GM19455 (cell line): ENCODE results near the gene ARHGAP26.
A peak's percentile ranks its signal among the peaks of the same experiment; 100 is the strongest.
"Not testable (repeated sequence)": the region's sequence is repeated elsewhere in the genome, so short reads cannot be mapped to it uniquely, and the experiment has no call there.

Source experiments
- ATAC-seq: cut with Tn5 transposase; IDR thresholded peaks from one replicate; pipeline ENCODE4 v1.9.1; 2021; ENCODE audit not compliant: unreplicated experiment

The ARHGAP26 gene

GRCh38 chr5:143093452-143094086 is 323.4 kb downstream of the ARHGAP26 start:
- no peak for ATAC-seq

DNA sequence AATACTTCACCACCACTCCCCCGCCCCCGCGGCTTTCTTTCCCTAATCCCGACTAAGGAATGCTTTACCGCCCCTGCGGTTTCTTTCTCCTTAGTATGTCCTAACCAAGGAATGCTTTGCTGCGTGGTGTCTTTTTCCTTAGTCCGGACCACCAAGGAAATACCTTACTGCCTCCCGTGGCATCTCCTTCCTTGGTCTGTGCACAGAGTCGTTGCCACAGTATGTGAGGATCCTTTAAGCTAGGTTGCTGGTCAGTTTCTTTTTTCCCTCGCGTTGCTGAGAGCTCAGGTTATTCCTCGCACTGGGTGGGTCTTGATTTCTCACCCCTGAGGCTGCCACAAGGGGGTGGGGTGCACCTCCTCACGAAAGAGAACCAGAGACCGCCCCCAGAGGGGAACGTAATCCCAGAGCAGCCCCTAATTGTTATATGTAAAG is 323.9 kb downstream of the ARHGAP26 start:
- ATAC-seq: no peak

DNA sequence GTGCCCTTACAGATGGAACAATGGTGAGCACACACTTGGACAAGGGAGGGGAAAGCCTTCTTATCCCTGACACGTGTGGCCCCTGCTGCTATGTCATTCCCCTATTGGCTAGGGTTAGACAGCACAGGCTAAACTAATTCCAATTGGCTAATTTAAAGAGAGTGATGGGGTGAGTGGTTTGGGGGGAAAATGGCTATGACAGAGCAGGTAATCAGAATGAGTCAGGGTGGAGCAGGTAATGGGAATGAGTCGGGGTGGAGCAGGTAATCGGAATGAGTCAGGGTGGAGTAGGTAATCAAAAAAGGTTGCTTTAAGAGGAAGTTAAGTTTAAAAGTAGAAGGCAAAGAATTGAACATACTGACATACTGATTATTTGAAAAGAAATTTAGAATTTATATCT is 324.4 kb downstream of the ARHGAP26 start:
- ATAC-seq: not testable (repeated sequence)

- ATAC-seq: peak; percentile 78
Observed at GRCh38 chr5:143101121-143101520, 330.9 kb downstream of the ARHGAP26 start.

GRCh38 chr5:143101725-143102386 is 331.7 kb downstream of the ARHGAP26 start:
- ATAC-seq: no peak

DNA sequence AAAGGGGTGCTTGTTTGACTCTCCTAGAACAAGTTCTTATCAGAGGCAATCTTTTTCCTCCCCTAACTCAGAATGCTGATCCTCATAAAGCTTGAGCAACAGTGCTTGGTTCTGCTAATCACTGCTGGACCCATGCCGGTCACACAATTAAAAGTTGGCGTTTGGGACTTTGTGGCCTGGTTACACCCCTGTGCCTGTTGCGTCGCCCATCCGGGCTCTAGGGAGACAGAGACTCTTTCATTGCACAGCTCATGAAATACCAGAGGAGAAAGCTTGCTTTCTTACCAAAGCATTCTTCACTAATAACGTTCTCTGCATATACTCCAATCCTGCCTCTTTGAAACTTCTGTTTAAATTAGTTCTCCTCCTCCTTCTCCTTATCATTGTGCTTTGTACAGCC is 332.2 kb downstream of the ARHGAP26 start:
- no peak for ATAC-seq

GRCh38 chr5:143105216-143105905 is 335.2 kb downstream of the ARHGAP26 start:
- ATAC-seq: no peak

DNA sequence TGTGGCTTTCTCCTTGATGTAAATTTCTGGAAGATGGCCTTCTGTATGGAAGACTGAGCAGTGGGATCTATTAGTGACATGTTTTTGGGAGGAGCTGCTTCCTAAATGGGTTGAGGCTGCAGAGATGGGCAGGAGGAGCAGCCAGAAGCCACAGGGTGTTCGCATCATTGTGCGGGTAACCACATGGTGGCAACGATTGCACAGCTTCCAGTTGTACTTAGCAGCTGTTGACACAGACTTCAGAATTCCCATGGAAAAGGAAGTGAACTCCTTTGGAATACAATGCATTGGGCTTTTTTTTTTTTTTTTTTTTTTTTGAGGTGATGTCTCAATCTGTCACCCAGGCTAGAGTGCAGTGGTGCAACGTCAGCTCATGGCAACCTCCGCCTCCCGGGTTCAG is 336.0 kb downstream of the ARHGAP26 start:
- ATAC-seq: no peak

DNA sequence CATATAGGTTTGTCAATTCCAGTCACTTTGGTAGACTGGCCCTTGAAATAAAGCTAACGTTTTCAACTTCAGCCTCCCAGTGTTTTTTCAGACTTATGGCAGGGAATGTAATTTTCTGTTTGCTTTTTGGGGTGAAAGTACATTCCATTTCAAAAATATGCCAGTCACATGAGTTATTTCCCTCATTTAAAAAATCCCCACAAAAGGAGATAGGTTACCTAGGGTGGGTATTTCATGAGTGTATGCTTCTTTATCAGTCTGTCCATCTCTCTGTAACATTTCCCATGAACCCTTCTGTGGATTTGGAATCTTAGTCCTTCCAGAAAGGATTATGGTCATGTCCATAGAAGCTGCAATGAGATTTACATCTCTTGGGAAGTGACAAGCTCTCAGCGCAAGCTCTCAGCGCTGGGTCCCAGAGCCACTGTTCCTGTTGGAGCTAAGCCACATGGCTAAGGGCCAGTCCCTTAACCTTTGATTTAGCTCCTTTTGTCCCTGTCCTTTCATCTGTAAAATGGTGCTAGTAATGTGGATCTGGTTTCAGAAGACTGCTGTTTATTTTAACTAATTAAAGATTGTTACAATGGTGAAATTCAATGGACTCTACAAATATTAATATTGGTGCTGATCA is 338.4 kb downstream of the ARHGAP26 start:
- no peak for ATAC-seq

DNA sequence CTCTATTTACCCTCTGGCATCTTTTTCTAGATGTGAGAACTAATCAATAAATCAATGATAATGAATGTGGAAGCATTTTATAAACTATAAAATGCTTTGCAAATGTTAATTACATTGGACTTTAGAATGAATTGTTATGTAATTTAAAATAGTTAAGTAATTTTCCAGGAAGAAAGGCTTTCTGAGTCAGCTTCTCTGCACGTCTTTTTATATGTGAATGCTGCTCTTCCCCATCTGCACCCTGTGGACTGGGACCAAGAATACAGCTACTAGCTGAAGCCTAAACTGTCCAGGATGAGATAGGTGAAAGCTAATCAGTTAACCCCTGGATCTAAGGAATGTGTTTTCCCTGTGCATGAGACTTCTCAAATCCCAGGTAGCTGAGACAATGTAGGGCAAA is 340.4 kb downstream of the ARHGAP26 start:
- no peak for ATAC-seq

DNA sequence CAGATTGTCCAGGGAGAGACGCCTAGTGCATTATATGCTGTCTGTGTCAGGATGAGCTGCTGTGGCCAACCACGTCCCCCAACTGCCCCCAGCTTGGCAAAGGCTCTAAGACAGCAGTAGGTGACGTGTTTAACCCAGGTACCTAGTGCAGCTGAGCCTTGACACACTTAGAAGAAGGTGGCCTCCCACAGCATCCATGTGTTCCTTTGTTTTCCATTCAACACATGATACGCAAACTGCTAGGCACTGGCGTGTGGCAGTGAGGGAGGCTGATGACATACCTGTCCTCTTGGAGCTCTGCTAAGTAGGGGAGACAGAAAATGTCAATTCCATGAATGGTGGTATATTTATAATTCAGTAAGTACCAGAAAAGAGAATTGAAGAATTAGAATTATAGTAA is 341.6 kb downstream of the ARHGAP26 start:
- ATAC-seq: no peak

DNA sequence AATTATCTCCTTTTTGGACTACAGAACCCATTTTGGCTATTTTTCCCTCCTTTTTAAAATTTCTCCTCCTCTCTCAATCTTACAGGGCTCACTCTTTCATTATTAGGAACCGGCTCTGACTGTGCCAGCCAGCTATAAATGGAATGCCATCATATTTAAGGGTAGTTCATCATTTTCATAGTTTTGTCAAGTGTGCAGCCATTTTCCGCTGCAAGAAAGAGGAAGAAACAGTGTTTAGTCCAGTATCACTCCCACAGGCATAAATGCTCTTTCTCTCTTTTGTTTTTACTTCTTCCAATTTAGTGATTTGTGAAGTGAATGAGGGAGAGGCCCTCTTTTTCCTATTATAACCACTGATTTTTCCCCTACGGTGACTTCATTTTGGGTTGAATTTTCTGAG is 343.3 kb downstream of the ARHGAP26 start:
- no peak for ATAC-seq

DNA sequence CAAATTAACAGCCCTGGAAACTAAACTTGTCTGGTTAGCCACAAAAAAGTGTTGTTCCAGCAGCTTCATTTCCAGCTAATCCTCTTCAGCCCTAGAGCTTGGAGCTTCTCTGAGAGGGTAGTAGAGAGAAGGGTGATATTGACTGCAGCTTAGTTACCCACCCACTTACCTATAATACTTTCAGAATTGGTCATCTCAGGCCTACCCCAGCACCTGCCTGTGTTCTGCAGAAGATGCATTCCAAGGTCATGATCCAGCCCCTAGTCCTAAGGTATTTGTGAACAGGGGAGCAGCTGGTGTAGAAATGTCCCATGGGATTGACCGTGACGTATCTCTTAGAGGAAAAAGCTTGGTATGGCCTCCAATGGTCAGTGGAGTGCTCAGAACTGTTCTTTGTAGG is 344.3 kb downstream of the ARHGAP26 start:
- ATAC-seq: no peak

DNA sequence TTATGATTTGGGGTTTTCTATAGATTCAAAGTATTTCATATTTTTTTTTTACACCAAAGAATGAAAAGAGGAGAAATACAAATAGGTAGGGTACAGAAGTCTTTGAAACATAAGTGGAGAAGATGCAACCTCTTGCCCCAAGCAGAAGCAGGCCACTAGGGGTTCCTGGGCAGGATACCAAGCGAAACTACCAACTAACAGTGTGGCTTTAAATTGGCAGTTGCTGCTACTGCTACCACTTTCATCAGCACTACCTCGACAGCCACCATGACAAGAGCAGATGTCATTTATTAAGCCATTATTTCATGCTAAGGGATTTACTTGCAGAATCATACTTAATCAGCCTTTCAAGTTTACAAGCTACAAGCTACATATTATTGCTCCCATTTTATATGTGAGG is 345.2 kb downstream of the ARHGAP26 start:
- no peak for ATAC-seq

DNA sequence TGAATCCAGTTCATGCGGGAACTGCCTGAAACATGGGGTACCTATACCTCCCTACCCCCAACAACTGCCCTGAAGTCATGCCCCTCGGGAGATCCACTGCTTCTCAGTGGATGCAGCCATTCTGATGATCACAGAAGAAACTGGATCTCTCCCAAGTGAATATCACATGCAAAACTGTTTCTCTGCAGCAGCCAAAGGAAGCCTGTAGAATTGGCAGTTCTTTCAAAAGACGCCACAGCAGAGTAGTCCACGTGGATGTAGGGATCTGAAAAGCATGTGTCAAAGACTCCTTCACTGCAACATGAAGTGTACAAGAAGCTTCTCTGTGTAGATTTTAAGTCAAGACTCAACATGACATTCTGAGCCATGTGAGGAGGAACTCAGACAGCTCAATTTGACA is 346.6 kb downstream of the ARHGAP26 start:
- ATAC-seq: no peak

DNA sequence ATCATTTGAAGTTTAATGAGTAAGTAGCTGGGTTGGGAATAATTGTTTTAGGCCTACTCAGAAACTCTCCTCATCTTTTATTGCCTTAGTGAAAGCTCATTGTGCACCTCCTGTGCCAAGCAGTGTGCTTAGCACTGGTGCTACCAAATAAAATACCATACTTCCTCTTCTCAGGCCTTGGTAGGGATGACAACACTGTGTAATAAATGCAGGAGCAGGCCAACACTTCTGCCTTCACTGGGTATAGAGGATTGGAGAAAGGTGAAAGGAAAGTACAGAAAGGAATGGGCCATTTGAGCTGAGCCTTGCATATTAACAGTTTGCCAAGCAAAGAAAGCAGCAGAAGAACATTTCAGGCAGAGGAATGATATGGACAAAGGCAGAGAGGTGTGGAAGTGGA is 347.6 kb downstream of the ARHGAP26 start:
- no peak for ATAC-seq

- ATAC-seq: no peak
Observed at GRCh38 chr5:143118222-143118621, 348.0 kb downstream of the ARHGAP26 start.

- not testable (repeated sequence) for ATAC-seq
Observed at GRCh38 chr5:143118818-143119217, 348.6 kb downstream of the ARHGAP26 start.

DNA sequence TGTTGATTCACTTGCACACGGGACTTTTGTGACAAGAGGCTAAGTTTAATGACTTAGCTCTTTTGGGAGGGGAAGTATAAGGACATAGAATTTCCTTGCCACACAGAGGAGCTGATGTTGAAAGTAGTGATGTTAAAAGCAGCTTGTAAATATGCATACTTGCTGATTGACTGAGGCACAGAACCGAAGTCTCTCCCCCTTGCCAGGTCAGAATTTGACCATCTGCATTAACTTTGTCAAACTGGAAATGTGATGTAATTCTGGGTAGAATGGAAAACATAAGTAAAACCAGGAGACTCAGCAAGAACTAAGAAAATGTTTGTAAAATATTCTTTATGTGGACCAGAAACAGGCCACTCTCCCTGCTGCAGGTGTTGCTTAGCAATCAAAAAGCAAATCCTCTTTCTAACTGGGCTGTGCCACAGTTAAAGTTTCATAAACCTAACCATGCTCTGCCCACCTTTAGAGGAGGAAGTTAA is 349.2 kb downstream of the ARHGAP26 start:
- ATAC-seq: peak; percentile 70

GRCh38 chr5:143119881-143120341 is 349.7 kb downstream of the ARHGAP26 start:
- ATAC-seq: peak; percentile 11

DNA sequence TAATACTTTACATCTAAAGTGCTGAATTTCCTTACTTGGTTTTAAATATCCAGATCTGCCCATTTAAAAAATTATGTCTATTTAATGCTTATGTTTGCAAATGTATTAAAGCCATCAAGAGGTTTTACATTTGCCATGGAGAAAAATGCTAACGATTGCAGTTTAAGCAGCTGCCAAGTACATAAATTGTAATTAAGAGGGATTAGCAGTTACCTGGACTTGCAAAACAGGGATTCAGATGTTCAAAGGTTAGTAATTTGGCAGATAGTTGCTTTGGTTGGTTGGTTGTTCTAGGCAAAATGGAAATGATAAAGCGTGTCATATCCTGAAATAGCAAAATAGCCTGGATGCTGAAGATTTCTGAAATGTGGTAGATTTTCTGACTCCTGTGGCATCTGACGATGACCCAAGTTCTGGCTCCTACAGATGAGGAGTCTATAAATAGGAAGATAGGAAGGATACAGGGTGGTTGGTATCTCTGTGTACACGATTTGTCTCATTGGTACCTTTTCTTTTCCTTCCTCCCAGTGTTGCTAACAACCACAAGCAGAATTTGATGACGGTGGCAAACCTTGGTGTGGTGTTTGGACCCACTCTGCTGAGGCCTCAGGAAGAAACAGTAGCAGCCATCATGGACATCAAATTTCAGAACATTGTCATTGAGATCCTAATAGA is 350.4 kb downstream of the ARHGAP26 start:
- ATAC-seq: no peak
